ENCODE data around the gene MRPS14. TPM values are rescaled to one million over a fixed set of nuclear protein-coding genes. Genes with fewer than 3 reads are reported as not detected.

The MRPS14 gene
- total RNA-seq (10 to 100 TPM; 20.2 to 31.5 (median 25.7) TPM), polyA plus RNA-seq (10 to 100 TPM in 1 of 2 donors, 1 to 10 TPM in 1; 8.9 to 26.8 TPM)
- long read RNA-seq, donor 1, transcript MRPS14-202 (3 exons, 2,115 nt), result major isoform, 26 of 31 reads
- long read RNA-seq, donor 1, partial matches to known transcripts, result 3 of 31 reads
- long read RNA-seq, donor 1, other reads (novel, unspliced or antisense), result 1 of 31 reads
- long read RNA-seq, donor 2, transcript MRPS14-202 (3 exons, 2,115 nt), result major isoform, 21 of 29 reads
- long read RNA-seq, donor 2, partial matches to known transcripts, result 3 of 29 reads
- long read RNA-seq, donor 2, other reads (novel, unspliced or antisense), result 4 of 29 reads
- long read RNA-seq, donor 3, transcript MRPS14-202 (3 exons, 2,115 nt), result major isoform, 36 of 44 reads
- long read RNA-seq, donor 3, partial matches to known transcripts, result 1 of 44 reads
- long read RNA-seq, donor 3, other reads (novel, unspliced or antisense), result 3 of 44 reads

GRCh38 chr1:175023043-175023921 is at the start of gene MRPS14:
Gene MRPS14 (minus strand): TSS chr1:175023425. CDS start chr1:175023408, 17 bp downstream.
- ATAC-seq (peak; percentile 99 to 100 (median 99)), DNase-seq (peak; percentile 97 to 99)
- Histone ChIP-seq H3K27me3 (no peaks in the 10 kb centered on the region), H3K4me1 (peaks cover 0 to 20% (median 14%) of the 10 kb centered on the region in 9 donors), H3K9me3 (no peaks in the 10 kb centered on the region), H3K4me3 (peak within 1 kb of the TSS; percentile 69 to 93 (median 82)), H3K27ac (peak within 1 kb of the TSS; percentile 26 to 92 (median 79)), H3K36me3 (peaks cover 0 to 21% (median 9%) of the 10 kb centered on the region in 9 donors)
- no peak for TF ChIP-seq CTCF (IDR thresholded peaks at IDR 0.05)
- WGBS, 2 donors, result 3 to 4% methylated on average over 42 of the region's 42 CpGs
- intact Hi-C loops (cut with DNase I), result loop anchor here in 3 of 10 donors (2.0 to 10.0 kb wide), 3 partner anchors 22 to 292 kb away; no protein-coding TSS in a partner anchor

- Histone ChIP-seq H3K4me3 (peak overlapping the region in 4 of 10 donors; percentile 12 to 30 (median 23)), H3K4me1 (peaks cover 0 to 40% (median 18%) of the 10 kb centered on the region in 9 donors), H3K27ac (peak overlapping the region in 9 of 10 donors; percentile 7 to 67 (median 38)), H3K27me3 (peaks cover 0 to 6% (median 0%) of the 10 kb centered on the region in 7 donors), H3K9me3 (no peaks in the 10 kb centered on the region), H3K36me3 (no peaks in the 10 kb centered on the region)
- no peak for TF ChIP-seq CTCF (IDR thresholded peaks at IDR 0.05)
- ATAC-seq, result peak; percentile 44 to 89 (median 83)
- 17 to 22% methylated on average over 10 of the region's 10 CpGs for WGBS, 2 donors
- DNase-seq, result peak in 1 of 2 donors; percentile 49
- intact Hi-C loops (cut with DNase I), result no loop called here
These were observed 49.1 kb upstream of the MRPS14 start for GRCh38 chr1:175072099-175072951.

DNA sequence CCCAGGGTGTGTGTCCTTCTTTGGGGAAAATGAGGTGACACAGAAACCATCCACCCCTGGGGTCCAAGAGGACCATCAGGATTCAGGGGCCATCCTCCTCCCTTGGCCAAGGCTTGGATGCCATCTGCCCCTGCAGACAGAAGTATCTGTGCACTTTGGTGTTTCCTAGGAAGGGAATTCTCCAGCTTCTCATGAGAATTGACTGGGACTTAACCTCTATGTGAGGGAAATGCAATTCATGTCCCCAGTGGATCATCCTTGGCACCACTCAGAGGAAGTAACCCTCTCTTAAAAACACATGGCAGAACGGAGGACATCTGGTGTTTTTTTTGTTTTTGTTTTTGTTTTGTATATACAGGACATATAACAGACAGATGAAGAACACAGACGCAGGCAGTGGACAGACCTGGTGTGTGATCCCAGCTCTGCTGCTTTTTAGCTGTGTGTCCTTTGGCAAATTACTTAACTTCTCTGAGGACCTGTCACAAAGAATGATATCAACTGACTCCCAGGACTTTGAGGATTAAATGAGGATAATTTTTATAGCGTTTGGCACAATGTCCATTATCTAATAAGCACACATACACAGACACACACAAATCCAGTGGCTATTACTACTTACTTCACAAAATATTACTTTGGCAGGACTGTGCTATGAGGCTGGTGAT is 48.2 kb upstream of the MRPS14 start:
- no peak for TF ChIP-seq CTCF (IDR thresholded peaks at IDR 0.05)
- Histone ChIP-seq H3K4me3 (no peak overlapping the region), H3K36me3 (no peaks in the 10 kb centered on the region), H3K27me3 (peaks cover 0 to 6% (median 0%) of the 10 kb centered on the region in 7 donors), H3K4me1 (peaks cover 0 to 40% (median 18%) of the 10 kb centered on the region in 9 donors), H3K27ac (peak overlapping the region in 5 of 10 donors; percentile 11 to 67 (median 55)), H3K9me3 (no peaks in the 10 kb centered on the region)
- ATAC-seq (peak in 2 of 8 donors; percentile 16 to 31), DNase-seq (no peak)
- 53 to 60% methylated on average over 3 of the region's 3 CpGs for WGBS, 2 donors
- intact Hi-C loops (cut with DNase I), result no loop called here

Data from heart right ventricle (tissue), 16 donors.